HepG2 (cell line): ENCODE measurements around the gene UQCRC2. TPM values are rescaled to one million over a fixed set of nuclear protein-coding genes. Genes with fewer than 3 reads are reported as not detected.

ENCODE experiments used
- ARNT2 ChIP-seq: sonication (generic); formaldehyde crosslinking; IDR thresholded peaks from 2 replicates; pipeline ENCODE4 v1.8.0; 2022; ENCODE audit warnings: mild to moderate bottlenecking, low read depth, missing genetic modification reagents, moderate library complexity
- BCL3 ChIP-seq: sonication (generic); formaldehyde crosslinking; IDR thresholded peaks from 2 replicates; pipeline ENCODE4 v1.5.1; 2020; ENCODE audit warnings: mild to moderate bottlenecking, missing genetic modification reagents, moderate library complexity
- CERS6 ChIP-seq: sonication (generic); formaldehyde crosslinking; IDR thresholded peaks from 2 replicates; pipeline ENCODE4 v1.5.0; 2020; ENCODE audit warnings: missing genetic modification reagents
- HBP1 ChIP-seq: IDR thresholded peaks from 2 replicates; pipeline ENCODE4 v1.6.1; 2016; ENCODE audit warnings: low read depth, control low read depth
- HHEX ChIP-seq: IDR thresholded peaks from 2 replicates; pipeline ENCODE4 v1.6.1; 2016; ENCODE audit warnings: control low read depth
- KLF11 ChIP-seq: IDR thresholded peaks from 2 replicates; pipeline ENCODE4 v1.6.1; 2016; ENCODE audit warnings: missing compliant biosample characterization
- PAX8 ChIP-seq: sonication (generic); formaldehyde crosslinking; IDR thresholded peaks from 2 replicates; pipeline ENCODE4 v1.8.0; 2022; ENCODE audit warnings: mild to moderate bottlenecking, missing genetic modification reagents, borderline replicate concordance
- SETDB1 ChIP-seq: sonication (generic); formaldehyde crosslinking; IDR thresholded peaks from 2 replicates; pipeline ENCODE4 v1.5.1; 2020; ENCODE audit warnings: missing genetic modification reagents, mild to moderate bottlenecking, borderline replicate concordance
- STAG1 ChIP-seq: sonication (generic); formaldehyde crosslinking; IDR thresholded peaks from 2 replicates; pipeline ENCODE4 v1.4.0; 2020; ENCODE audit warnings: missing genetic modification reagents
- SUZ12 ChIP-seq: fragments of 150-350 bp; IDR thresholded peaks from 2 replicates; pipeline ENCODE4 v1.6.1; 2014; ENCODE audit warnings: low read depth, low read length
- ZNF205 ChIP-seq: IDR thresholded peaks from 2 replicates; pipeline ENCODE4 v1.6.1; 2018; ENCODE audit warnings: missing biosample characterization, missing genetic modification reagents
- ZNF224 ChIP-seq: sonication (generic); formaldehyde crosslinking; IDR thresholded peaks from 2 replicates; pipeline ENCODE4 v1.5.0; 2020; ENCODE audit warnings: mild to moderate bottlenecking, missing genetic modification reagents
- ZNF24 ChIP-seq: fragments of 450-650 bp; IDR thresholded peaks from 2 replicates; pipeline ENCODE4 v1.6.1; 2017; ENCODE audit warnings: antibody characterized with exemption, mild to moderate bottlenecking
- ZNF276 ChIP-seq: sonication (generic); formaldehyde crosslinking; IDR thresholded peaks from 2 replicates; pipeline ENCODE4 v1.4.0; 2020; ENCODE audit warnings: mild to moderate bottlenecking, low read depth, missing genetic modification reagents
- ZNF326 ChIP-seq: sonication (generic); formaldehyde crosslinking; IDR thresholded peaks from 2 replicates; pipeline ENCODE4 v1.4.0; 2020; ENCODE audit warnings: missing genetic modification reagents, borderline replicate concordance
- ZNF33B ChIP-seq: sonication (generic); formaldehyde crosslinking; IDR thresholded peaks from 2 replicates; pipeline ENCODE4 v1.5.1; 2020; ENCODE audit warnings: mild to moderate bottlenecking, missing genetic modification reagents
- ZNF577 ChIP-seq: sonication (generic); formaldehyde crosslinking; IDR thresholded peaks from 2 replicates; pipeline ENCODE4 v1.4.0; 2020; ENCODE audit warnings: mild to moderate bottlenecking, low read depth, missing genetic modification reagents, borderline replicate concordance
- ZNF652 ChIP-seq: IDR thresholded peaks from 2 replicates; pipeline ENCODE4 v1.6.1; 2016; ENCODE audit warnings: low read depth, borderline replicate concordance
- ZNF773 ChIP-seq: sonication (generic); formaldehyde crosslinking; IDR thresholded peaks from 2 replicates; pipeline ENCODE4 v1.4.0; 2020; ENCODE audit warnings: missing genetic modification reagents, borderline replicate concordance
- ZNF775 ChIP-seq: sonication (generic); formaldehyde crosslinking; IDR thresholded peaks from 2 replicates; pipeline ENCODE4 v1.4.0; 2020; ENCODE audit warnings: missing genetic modification reagents, mild to moderate bottlenecking, moderate library complexity, borderline replicate concordance
- ZNF790 ChIP-seq: sonication (generic); formaldehyde crosslinking; IDR thresholded peaks from 2 replicates; pipeline ENCODE4 v1.8.0; 2022; ENCODE audit warnings: missing genetic modification reagents, mild to moderate bottlenecking, borderline replicate concordance
- ZNF879 ChIP-seq: sonication (generic); formaldehyde crosslinking; IDR thresholded peaks from 2 replicates; pipeline ENCODE4 v1.8.1; 2023; ENCODE audit warnings: missing genetic modification reagents
- ZSCAN30 ChIP-seq: sonication (generic); formaldehyde crosslinking; IDR thresholded peaks from 2 replicates; pipeline ENCODE4 v1.5.0; 2020; ENCODE audit warnings: mild to moderate bottlenecking, missing genetic modification reagents
- ZSCAN5A ChIP-seq: sonication (generic); formaldehyde crosslinking; IDR thresholded peaks from 2 replicates; pipeline ENCODE4 v1.8.0; 2022; ENCODE audit warnings: mild to moderate bottlenecking, missing genetic modification reagents, borderline replicate concordance
- polyA plus RNA-seq, 8 experiments: library from polyadenylated mRNA; depleted of rRNA in 3 of 8; stranded (reverse) in 7 of 8; unstranded in 1 of 8; fragments of >200 nt; fragmentation: Illumina TruSeq in 4 of 8; extraction: Trizol in 4 of 8; gene quantifications; 2 replicates each; pipeline versions ENCODE4 v1.2.1 to v1.2.3, GENCODE V29; 2011 to 2016; ENCODE audit warnings: low read depth in 4 of 8, missing spikeins in 1 of 8, mixed read lengths in 1 of 8; ENCODE audit not compliant: insufficient read depth in 1 of 8
- total RNA-seq, 5 experiments: library from RNA; depleted of rRNA; stranded (reverse); fragments of >200 nt; fragmentation: Illumina TruSeq; extraction: Trizol; gene quantifications; 2 replicates each; pipeline ENCODE4 v1.2.3, GENCODE V29; 2016; ENCODE audit warnings: low read depth in 1 of 5

The UQCRC2 gene
- total and polyA plus RNA-seq, 2 of the 13 experiments (the other 11 are each of a cell fraction or from before 2014, with no cell fraction given), result 442 to 536 TPM

- TF ChIP-seq STAG1 (CRISPR knock-in tag), result no peak
- TF ChIP-seq ZNF205, result no peak
- TF ChIP-seq ZNF879 (CRISPR knock-in tag), result no peak
- no peak for TF ChIP-seq HHEX
- TF ChIP-seq SETDB1 (CRISPR knock-in tag), result no peak
- peak; percentile 57; the same call in 1 of the 2 replicates for TF ChIP-seq ZSCAN5A (CRISPR knock-in tag)
- TF ChIP-seq ZNF790 (CRISPR knock-in tag), result peak; percentile 90; the same call in 1 of the 2 replicates
- peak; percentile 21; the same call in 1 of the 2 replicates for TF ChIP-seq KLF11 (CRISPR knock-in tag)
- no peak for TF ChIP-seq PAX8 (CRISPR knock-in tag)
- TF ChIP-seq ZNF276 (CRISPR knock-in tag), result 0 out of 2 replicates have a peak, but pooled peaks have one; percentile 3
- no peak; the same call in 1 of the 2 replicates for TF ChIP-seq ZNF224 (CRISPR knock-in tag)
- no peak for TF ChIP-seq CERS6 (CRISPR knock-in tag)
- no peak for TF ChIP-seq BCL3 (CRISPR knock-in tag)
- no peak for TF ChIP-seq ARNT2 (CRISPR knock-in tag)
- no peak; the same call in 1 of the 2 replicates for TF ChIP-seq ZSCAN30 (CRISPR knock-in tag)
- TF ChIP-seq ZNF24, result no peak
- no peak; the same call in 1 of the 2 replicates for TF ChIP-seq HBP1 (CRISPR knock-in tag)
- no peak for TF ChIP-seq ZNF577 (CRISPR knock-in tag)
- TF ChIP-seq ZNF652 (CRISPR knock-in tag), result peak; percentile 99
- TF ChIP-seq SUZ12, result no peak
- no peak for TF ChIP-seq ZNF773
- 0 out of 2 replicates have a peak, but pooled peaks have one; percentile 49 for TF ChIP-seq ZNF326 (CRISPR knock-in tag)
- no peak for TF ChIP-seq ZNF775 (CRISPR knock-in tag)
- no peak; the same call in 1 of the 2 replicates for TF ChIP-seq ZNF33B (CRISPR knock-in tag)
Observed at GRCh38 chr16:21952040-21952792, 945 bp upstream of the UQCRC2 start (continued).
